Mammary epithelial cell (primary cell): ENCODE results near the gene GPR78.
A peak's percentile ranks its signal among the peaks of the same experiment; 100 is the strongest.

ENCODE experiments used
- EZH2 ChIP-seq: IDR thresholded peaks from 2 replicates; pipeline ENCODE4 v1.6.1; 2012; ENCODE audit warnings: low read length, inconsistent platforms, borderline replicate concordance
- TF ChIP-seq, protein P1 (sequence below), 2 donors: IDR thresholded peaks in 1 of 2; conservative IDR thresholded peaks in 1 of 2; 2 replicates each; pipeline ENCODE4 v1.5.1; 2011 to 2012; ENCODE audit warnings: inconsistent platforms in 2 of 2, low read length in 2 of 2, mild to moderate bottlenecking in 2 of 2, control low read depth in 1 of 2, low read depth in 1 of 2; ENCODE audit not compliant: insufficient read depth in 1 of 2; ENCODE audit errors: extremely low read depth in 1 of 2

DNA sequence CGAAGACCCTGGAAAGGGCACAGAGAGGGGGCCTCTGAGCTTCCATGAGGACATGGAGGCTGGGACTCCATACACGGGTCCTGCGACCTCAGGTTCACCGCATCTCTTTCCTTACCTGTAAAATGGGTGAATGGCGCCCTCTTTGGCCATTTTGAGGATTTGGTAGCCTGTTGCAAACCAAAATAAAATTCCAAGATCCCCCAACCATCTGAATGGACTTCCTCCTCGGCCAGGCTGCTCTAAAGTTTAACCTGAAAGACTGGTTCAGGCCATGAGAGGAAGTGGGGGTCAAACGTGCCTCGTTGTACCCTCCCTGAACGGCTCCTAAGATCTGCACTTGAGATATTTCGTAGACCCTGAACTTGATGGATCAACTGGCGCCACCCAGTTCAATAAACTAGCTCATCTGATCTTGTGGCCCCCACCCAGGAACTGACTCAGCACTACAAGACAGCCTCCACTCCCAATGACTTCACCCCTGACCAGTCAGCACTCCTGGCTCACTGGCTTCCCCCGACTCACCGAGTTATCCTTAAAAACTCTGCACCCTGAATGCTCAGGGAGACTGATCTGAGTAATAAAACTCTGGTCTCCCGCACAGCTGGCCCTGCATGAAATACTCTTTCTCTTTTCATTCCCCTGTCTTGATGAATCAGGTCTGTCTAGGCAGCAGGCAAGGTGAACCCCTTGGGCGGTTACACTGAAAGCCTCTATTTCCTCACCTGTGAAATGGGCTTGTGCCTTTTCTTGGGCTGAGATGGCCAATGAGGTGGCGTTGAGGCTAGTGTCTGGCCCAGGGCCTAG, 32.9 kb upstream of the GPR78 start:
- TF ChIP-seq, protein P1, sequence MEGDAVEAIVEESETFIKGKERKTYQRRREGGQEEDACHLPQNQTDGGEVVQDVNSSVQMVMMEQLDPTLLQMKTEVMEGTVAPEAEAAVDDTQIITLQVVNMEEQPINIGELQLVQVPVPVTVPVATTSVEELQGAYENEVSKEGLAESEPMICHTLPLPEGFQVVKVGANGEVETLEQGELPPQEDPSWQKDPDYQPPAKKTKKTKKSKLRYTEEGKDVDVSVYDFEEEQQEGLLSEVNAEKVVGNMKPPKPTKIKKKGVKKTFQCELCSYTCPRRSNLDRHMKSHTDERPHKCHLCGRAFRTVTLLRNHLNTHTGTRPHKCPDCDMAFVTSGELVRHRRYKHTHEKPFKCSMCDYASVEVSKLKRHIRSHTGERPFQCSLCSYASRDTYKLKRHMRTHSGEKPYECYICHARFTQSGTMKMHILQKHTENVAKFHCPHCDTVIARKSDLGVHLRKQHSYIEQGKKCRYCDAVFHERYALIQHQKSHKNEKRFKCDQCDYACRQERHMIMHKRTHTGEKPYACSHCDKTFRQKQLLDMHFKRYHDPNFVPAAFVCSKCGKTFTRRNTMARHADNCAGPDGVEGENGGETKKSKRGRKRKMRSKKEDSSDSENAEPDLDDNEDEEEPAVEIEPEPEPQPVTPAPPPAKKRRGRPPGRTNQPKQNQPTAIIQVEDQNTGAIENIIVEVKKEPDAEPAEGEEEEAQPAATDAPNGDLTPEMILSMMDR (conservative IDR thresholded peaks at IDR 0.05 in 1 of 2, IDR thresholded peaks at IDR 0.05 in 1 of 2; ENCODE audit: extremely low read depth in 1 of 2, insufficient read depth in 1 of 2, low read depth in 1 of 2, low read length in 2 of 2) = peak; percentile 28 to 46
- TF ChIP-seq EZH2 = no peak
